Measurements from ENCODE around the gene LRIG3. TPM values are rescaled to one million over a fixed set of nuclear protein-coding genes. Genes with fewer than 3 reads are reported as not detected.

LRIG3 gene
- total RNA-seq: 17.3 and 17.4 TPM in 2 replicates

GRCh38 chr12:58920102-58920960 is at the start of gene LRIG3:
Gene LRIG3, minus strand, starts transcription at chr12:58920504. Its CDS starts 269 bp downstream, at chr12:58920235.

Measured in mammary microvascular endothelial cell (primary cell).